HEK293 (cell line): ENCODE data around the gene VTN.

Experiments used
- CTCF ChIA-PET: fragments of 350-600 bp; formaldehyde crosslinking; extraction: SDS; loops from one replicate; lab custom pipeline; 2021; ENCODE audit warnings: antibody characterized with exemption; lab: Yijun Ruan, JAX
- POLR2A ChIA-PET: fragments of 300-600 bp; formaldehyde crosslinking; extraction: SDS; loops from one replicate; lab custom pipeline; 2020; ENCODE audit warnings: antibody characterized with exemption, inconsistent platforms; lab: Yijun Ruan, JAX
- H3K27ac ChIP-seq: fragments of 200-500 bp; sonication (Bioruptor generic); 2 replicates; pipeline ENCODE4 v1.5.1; 2014; ENCODE audit warnings: low read depth, low read length, control low read depth, inconsistent platforms; ENCODE audit errors: extremely low read depth
- H3K36me3 ChIP-seq, 2 experiments: fragments of 200-500 bp in 1 of 2; sonication (Bioruptor generic) in 1 of 2; 1 replicate in 1 of 2; 2 replicates in 1 of 2; pipeline ENCODE4 v1.5.1; 2014 to 2017; ENCODE audit warnings: inconsistent platforms in 2 of 2, low read length in 2 of 2; ENCODE audit not compliant: control insufficient read depth in 2 of 2, insufficient read depth in 1 of 2
- H3K4me1 ChIP-seq: fragments of 200-500 bp; sonication (Bioruptor generic); 2 replicates; pipeline ENCODE4 v1.5.1; 2014; ENCODE audit warnings: mild to moderate bottlenecking, low read length, inconsistent platforms; ENCODE audit not compliant: control insufficient read depth, insufficient read depth
- H3K4me3 ChIP-seq: 2 replicates; pipeline ENCODE4 v1.5.1; 2011; ENCODE audit warnings: low read depth, mild to moderate bottlenecking, control low read depth, low read length, moderate library complexity
- H3K9me3 ChIP-seq: fragments of 200-500 bp; sonication (Bioruptor generic); 2 replicates; pipeline ENCODE4 v1.5.1; 2014; ENCODE audit warnings: low read depth, low read length, inconsistent platforms; ENCODE audit not compliant: control insufficient read depth, insufficient read depth
- KLF7 ChIP-seq: fragments of 450-650 bp; formaldehyde crosslinking; IDR thresholded peaks from 2 replicates; pipeline ENCODE4 v1.5.1; 2016; ENCODE audit warnings: missing biosample characterization, missing genetic modification characterization, borderline replicate concordance
- KLF8 ChIP-seq: fragments of 450-650 bp; formaldehyde crosslinking; IDR thresholded peaks from 2 replicates; pipeline ENCODE4 v1.5.1; 2016; ENCODE audit warnings: missing biosample characterization, missing genetic modification characterization
- OVOL3 ChIP-seq: fragments of 450-650 bp; formaldehyde crosslinking; IDR thresholded peaks from 2 replicates; pipeline ENCODE4 v1.5.1; 2016; ENCODE audit warnings: missing biosample characterization, missing genetic modification characterization
- PRDM1 ChIP-seq: fragments of 450-650 bp; formaldehyde crosslinking; IDR thresholded peaks from 2 replicates; pipeline ENCODE4; 2016; ENCODE audit warnings: missing biosample characterization, missing genetic modification characterization
- ZBTB11 ChIP-seq: fragments of 450-650 bp; formaldehyde crosslinking; conservative IDR thresholded peaks from 2 replicates; pipeline ENCODE4 v1.5.1; 2016; ENCODE audit warnings: low read depth, missing biosample characterization, missing genetic modification characterization
- ZNF133 ChIP-seq: fragments of 450-650 bp; formaldehyde crosslinking; IDR thresholded peaks from 2 replicates; pipeline ENCODE4 v1.5.1; 2016; ENCODE audit warnings: missing biosample characterization, missing genetic modification characterization
- ZNF140 ChIP-seq: fragments of 450-650 bp; formaldehyde crosslinking; IDR thresholded peaks from 2 replicates; pipeline ENCODE4 v1.5.1; 2016; ENCODE audit warnings: missing biosample characterization, missing genetic modification characterization
- ZNF26 ChIP-seq: fragments of 450-650 bp; formaldehyde crosslinking; IDR thresholded peaks from 2 replicates; pipeline ENCODE4 v1.5.1; 2016; ENCODE audit warnings: missing biosample characterization, missing genetic modification characterization
- ZNF274 ChIP-seq, 2 experiments: fragments of 200-500 bp in 1 of 2; fragments of 450-650 bp in 1 of 2; sonication (Bioruptor generic) in 1 of 2; formaldehyde crosslinking in 1 of 2; IDR thresholded peaks; 2 replicates each; pipeline versions ENCODE4 v1.5.1 to v1.6.1; 2014 to 2016; ENCODE audit warnings: borderline replicate concordance in 1 of 2, inconsistent platforms in 1 of 2, low read length in 1 of 2, missing biosample characterization in 1 of 2, missing genetic modification characterization in 1 of 2
- ZNF335 ChIP-seq: fragments of 450-650 bp; formaldehyde crosslinking; conservative IDR thresholded peaks from 2 replicates; pipeline ENCODE4 v1.5.1; 2016; ENCODE audit warnings: missing biosample characterization, missing genetic modification characterization
- ZNF391 ChIP-seq: fragments of 450-650 bp; formaldehyde crosslinking; IDR thresholded peaks from 2 replicates; pipeline ENCODE4 v1.5.1; 2016; ENCODE audit warnings: low read depth, missing biosample characterization, missing genetic modification characterization, borderline replicate concordance
- ZNF404 ChIP-seq: fragments of 450-650 bp; formaldehyde crosslinking; IDR thresholded peaks from 2 replicates; pipeline ENCODE4 v1.5.1; 2017; ENCODE audit warnings: missing biosample characterization, missing genetic modification characterization
- ZNF416 ChIP-seq: fragments of 450-650 bp; formaldehyde crosslinking; IDR thresholded peaks from 2 replicates; pipeline ENCODE4 v1.5.1; 2016; ENCODE audit warnings: missing biosample characterization, missing genetic modification characterization
- ZNF48 ChIP-seq: fragments of 450-650 bp; formaldehyde crosslinking; IDR thresholded peaks from 2 replicates; pipeline ENCODE4 v1.5.1; 2016; ENCODE audit warnings: missing biosample characterization, missing genetic modification characterization
- ZNF548 ChIP-seq: fragments of 450-650 bp; formaldehyde crosslinking; IDR thresholded peaks from 2 replicates; pipeline ENCODE4 v1.5.1; 2016; ENCODE audit warnings: missing biosample characterization, missing genetic modification characterization
- ZNF600 ChIP-seq: fragments of 450-650 bp; formaldehyde crosslinking; IDR thresholded peaks from 2 replicates; pipeline ENCODE4 v1.5.1; 2016; ENCODE audit warnings: missing biosample characterization, missing genetic modification characterization
- ZNF747 ChIP-seq: fragments of 450-650 bp; formaldehyde crosslinking; IDR thresholded peaks from 2 replicates; pipeline ENCODE4 v1.5.1; 2016; ENCODE audit warnings: missing biosample characterization, missing genetic modification characterization
- ZNF776 ChIP-seq: fragments of 450-650 bp; formaldehyde crosslinking; IDR thresholded peaks from 2 replicates; pipeline ENCODE4 v1.5.0; 2017; ENCODE audit warnings: missing biosample characterization, missing genetic modification characterization, borderline replicate concordance
- ZNF785 ChIP-seq: fragments of 450-650 bp; formaldehyde crosslinking; IDR thresholded peaks from 2 replicates; pipeline ENCODE4 v1.5.1; 2016; ENCODE audit warnings: missing biosample characterization, missing genetic modification characterization
- ZNF830 ChIP-seq: fragments of 450-650 bp; IDR thresholded peaks from 2 replicates; pipeline ENCODE4 v1.5.0; 2018; ENCODE audit warnings: missing biosample characterization, missing genetic modification characterization, low read depth, mild to moderate bottlenecking, moderate library complexity

The VTN gene

DNA sequence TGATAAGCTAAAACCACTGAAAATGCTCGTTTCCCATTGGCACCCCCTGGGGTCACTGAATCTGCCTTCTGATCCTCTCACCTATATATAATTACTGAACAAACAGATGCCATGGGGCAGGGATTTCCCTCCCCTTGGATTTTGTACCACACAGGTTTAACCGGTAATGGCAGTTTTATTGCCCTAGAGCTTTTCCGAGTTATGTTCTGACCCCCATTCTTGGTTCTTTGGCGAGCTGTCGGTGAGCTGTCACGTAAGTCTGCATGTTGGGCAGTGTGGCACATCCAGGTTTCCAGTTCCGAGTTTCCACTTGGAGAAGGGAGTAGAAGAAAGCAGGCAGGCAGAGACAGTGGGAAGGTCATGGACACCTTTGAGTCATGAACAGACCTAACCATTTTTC lies 44.0 kb downstream of the VTN start (continued):
- TF ChIP-seq ZNF404 (tag by site-specific recombination) (no peak), ZNF776 (tag by site-specific recombination) (no peak), ZNF747 (tag by site-specific recombination) (no peak), ZNF391 (tag by site-specific recombination) (no peak), ZNF548 (tag by site-specific recombination) (no peak), ZNF335 (tag by site-specific recombination) (no peak), ZNF785 (tag by site-specific recombination) (no peak), ZNF830 (tag by site-specific recombination) (no peak), ZNF48 (tag by site-specific recombination) (no peak), ZNF133 (tag by site-specific recombination) (no peak)

GRCh38 chr17:28325211-28325610 lies 44.9 kb downstream of the VTN start:
- H3K4me1 ChIP-seq, result peaks cover 11% of the 10 kb centered on the region; the same call in 1 of the 2 replicates
- no peak for TF ChIP-seq KLF8 (tag by site-specific recombination)
- TF ChIP-seq ZBTB11 (tag by site-specific recombination), result no peak
- no peak for TF ChIP-seq OVOL3 (tag by site-specific recombination)
- no peak for TF ChIP-seq ZNF274 (IDR thresholded peaks at IDR 0.05; ENCODE audit: low read length)
- no peak for TF ChIP-seq ZNF274 (tag by site-specific recombination; IDR thresholded peaks at IDR 0.05; ENCODE audit: borderline replicate concordance)
- no peak for TF ChIP-seq ZNF26
- no peak for TF ChIP-seq ZNF416 (tag by site-specific recombination)
- no peak for TF ChIP-seq ZNF140 (tag by site-specific recombination)
- TF ChIP-seq KLF7 (tag by site-specific recombination), result no peak
- peaks cover 41 to 58% of the 10 kb centered on the region in 2 experiments for H3K36me3 ChIP-seq
- ChIA-PET CTCF (interaction anchor here (1.6 kb wide), 1 partner anchor 10 kb away, joined by 8 read pairs; the partner anchor contains the start of genes IFT20 and TNFAIP1), POLR2A (interaction anchor here (2.5 kb wide), 1 partner anchor 10 kb away, joined by 17 read pairs; the partner anchor contains the start of genes IFT20 and TNFAIP1)
- no peak overlapping the region for H3K4me3 ChIP-seq
- no peak overlapping the region for H3K27ac ChIP-seq
- H3K9me3 ChIP-seq, result no peaks in the 10 kb centered on the region

DNA sequence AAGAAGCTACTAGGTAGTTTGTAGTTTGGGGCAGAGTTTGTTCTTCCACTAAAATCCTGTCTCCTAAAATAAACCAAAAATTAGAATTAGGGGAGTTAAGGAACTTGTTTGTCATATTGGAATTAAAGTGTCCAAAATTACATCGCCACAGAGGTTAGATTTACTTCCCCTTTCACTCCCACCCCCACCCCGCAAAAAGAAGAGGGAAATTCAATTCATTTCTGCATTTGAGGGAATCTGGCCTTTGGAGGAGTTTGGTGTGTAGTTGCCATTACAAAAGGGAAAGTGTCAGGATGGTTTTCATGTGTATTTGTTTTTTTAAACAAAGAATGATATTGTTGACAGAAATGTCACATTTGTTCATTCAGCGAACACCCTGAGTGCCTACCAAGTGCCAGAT lies 45.3 kb downstream of the VTN start:
- peak; percentile 40; the same call in 1 of the 2 replicates for TF ChIP-seq PRDM1
- no peak for TF ChIP-seq ZNF600
- Histone ChIP-seq H3K27ac (no peak overlapping the region), H3K36me3 (peaks cover 37 to 57% of the 10 kb centered on the region in 2 experiments), H3K4me3 (no peak overlapping the region), H3K9me3 (no peaks in the 10 kb centered on the region), H3K4me1 (peaks cover 12% of the 10 kb centered on the region; the same call in 1 of the 2 replicates)
- ChIA-PET POLR2A (interaction anchor here (2.5 kb wide), 1 partner anchor 11 kb away, joined by 17 read pairs; the partner anchor contains the start of genes IFT20 and TNFAIP1), CTCF (no interaction called here)
